ENCODE measurements around the gene CCL21. TPM values are rescaled to one million over a fixed set of nuclear protein-coding genes. Genes with fewer than 3 reads are reported as not detected.

CCL21 gene
- total RNA-seq, 4 donors from 2014 or later = 6.5 to 207 (median 110) TPM

GRCh38 chr9:34659592-34660253 is 50.2 kb downstream of the CCL21 start:
- 80% methylated on average over 4 of the region's 8 CpGs; no CpG with 5 or more reads in 1 of the 2 donors for WGBS, 2 donors (ENCODE audit: low coverage in 1 of 2)
- no peak for ATAC-seq
- H3K9me3 ChIP-seq = no peaks in the 10 kb centered on the region
- peaks cover 0 to 25% (median 12%) of the 10 kb centered on the region in 3 donors for H3K4me1 ChIP-seq
- H3K27ac ChIP-seq = no peak overlapping the region
- H3K36me3 ChIP-seq = peaks cover 0 to 53% of the 10 kb centered on the region in 2 donors
- no peak for TF ChIP-seq POLR2AphosphoS5 (IDR thresholded peaks at IDR 0.05)
- no peak for TF ChIP-seq EP300 (IDR thresholded peaks at IDR 0.05)
- no peak for TF ChIP-seq POLR2A (IDR thresholded peaks at IDR 0.05)
- TF ChIP-seq, protein P1, sequence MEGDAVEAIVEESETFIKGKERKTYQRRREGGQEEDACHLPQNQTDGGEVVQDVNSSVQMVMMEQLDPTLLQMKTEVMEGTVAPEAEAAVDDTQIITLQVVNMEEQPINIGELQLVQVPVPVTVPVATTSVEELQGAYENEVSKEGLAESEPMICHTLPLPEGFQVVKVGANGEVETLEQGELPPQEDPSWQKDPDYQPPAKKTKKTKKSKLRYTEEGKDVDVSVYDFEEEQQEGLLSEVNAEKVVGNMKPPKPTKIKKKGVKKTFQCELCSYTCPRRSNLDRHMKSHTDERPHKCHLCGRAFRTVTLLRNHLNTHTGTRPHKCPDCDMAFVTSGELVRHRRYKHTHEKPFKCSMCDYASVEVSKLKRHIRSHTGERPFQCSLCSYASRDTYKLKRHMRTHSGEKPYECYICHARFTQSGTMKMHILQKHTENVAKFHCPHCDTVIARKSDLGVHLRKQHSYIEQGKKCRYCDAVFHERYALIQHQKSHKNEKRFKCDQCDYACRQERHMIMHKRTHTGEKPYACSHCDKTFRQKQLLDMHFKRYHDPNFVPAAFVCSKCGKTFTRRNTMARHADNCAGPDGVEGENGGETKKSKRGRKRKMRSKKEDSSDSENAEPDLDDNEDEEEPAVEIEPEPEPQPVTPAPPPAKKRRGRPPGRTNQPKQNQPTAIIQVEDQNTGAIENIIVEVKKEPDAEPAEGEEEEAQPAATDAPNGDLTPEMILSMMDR (IDR thresholded peaks at IDR 0.05) = no peak
- no peak overlapping the region for H3K4me3 ChIP-seq
- no peaks in the 10 kb centered on the region for H3K27me3 ChIP-seq

Small RNAs within 50 kb of the gene (small RNA-seq; reads per million reads assigned to genes)
- gene CCL27 = 0 reads per million in 4 donors

Other genes with a start within 250 kb of the CCL21 start
- gene ENHO, start 187.1 kb downstream of the CCL21 start, total RNA-seq = 1 to 10 TPM in 1 of 4 donors, under 1 TPM in 2, not detected in 1; 0.30 to 1.1 (median 0.31) TPM
- gene CNTFR, start 120.4 kb downstream of the CCL21 start, total RNA-seq = 10 to 100 TPM in 1 of 4 donors, 1 to 10 TPM in 1, under 1 TPM in 2; 0.47 to 11.6 (median 1.6) TPM
- gene RPP25L, start 98.0 kb downstream of the CCL21 start, total RNA-seq = 10 to 100 TPM; 16.6 to 29.4 (median 21.2) TPM
- gene DCTN3, start 89.6 kb downstream of the CCL21 start, total RNA-seq = 100 to 1,000 TPM in 2 of 4 donors, 10 to 100 TPM in 2; 80.5 to 136 (median 98.7) TPM
- not detected for gene ARID3C, start 81.1 kb downstream of the CCL21 start, total RNA-seq
- 100 to 1,000 TPM in 1 of 4 donors, 10 to 100 TPM in 3; 58.2 to 152 (median 87.8) TPM for gene SIGMAR1, start 72.3 kb downstream of the CCL21 start, total RNA-seq
- gene GALT, start 63.5 kb downstream of the CCL21 start, total RNA-seq = 10 to 100 TPM; 19.1 to 51.4 (median 25.7) TPM
- 10 to 100 TPM; 31.8 to 80.2 (median 39.8) TPM for gene IL11RA, start 58.0 kb downstream of the CCL21 start, total RNA-seq
- not detected for gene CCL27, start 47.5 kb downstream of the CCL21 start, total RNA-seq
- gene CCL19, start 18.9 kb downstream of the CCL21 start, total RNA-seq = 1 to 10 TPM in 1 of 4 donors, not detected in 3; 1.2 TPM
- gene PHF24, start 248.1 kb upstream of the CCL21 start, total RNA-seq = under 1 TPM in 3 of 4 donors, not detected in 1; 0.30 to 0.81 (median 0.67) TPM